Neural cell (in vitro differentiated cells): ENCODE data around the gene SDHB. TPM values are rescaled to one million over a fixed set of nuclear protein-coding genes. Genes with fewer than 3 reads are reported as not detected.

Source experiments
- H2AFZ ChIP-seq: fragments of 200-600, 300-800 bp; sonication (generic), shearing (Covaris generic); 2 replicates; pipeline ENCODE4 v1.6.0; 2014; ENCODE audit warnings: low read depth, mild to moderate bottlenecking, antibody characterized with exemption, low read length, moderate library complexity
- H3F3A ChIP-seq: fragments of 200-600 bp; shearing (Covaris generic); 2 replicates; pipeline ENCODE4 v1.6.1; 2016; ENCODE audit warnings: mild to moderate bottlenecking, moderate library complexity, mixed read lengths, antibody characterized with exemption, low read length; ENCODE audit not compliant: insufficient read depth, poor library complexity, severe bottlenecking
- H3K27ac ChIP-seq: fragments of 200-600, 300-800 bp; sonication (generic), shearing (Covaris generic); 2 replicates; pipeline ENCODE4 v1.5.1; 2014; ENCODE audit warnings: mild to moderate bottlenecking, low read length, moderate library complexity
- H3K27me3 ChIP-seq: fragments of 300-800, 200-600 bp; sonication (generic), shearing (Covaris generic); 2 replicates; pipeline ENCODE4 v1.6.0; 2014; ENCODE audit warnings: mild to moderate bottlenecking, low read depth, low read length, moderate library complexity; ENCODE audit not compliant: insufficient read depth
- H3K36me3 ChIP-seq: fragments of 300-800, 200-600 bp; sonication (generic), shearing (Covaris generic); 2 replicates; pipeline ENCODE4 v1.5.1; 2014; ENCODE audit warnings: mild to moderate bottlenecking, antibody characterized with exemption, low read length, moderate library complexity; ENCODE audit not compliant: insufficient read depth
- H3K4me2 ChIP-seq: fragments of 300-800, 200-600 bp; sonication (generic), shearing (Covaris generic); 2 replicates; pipeline ENCODE4 v1.6.0; 2014; ENCODE audit warnings: mild to moderate bottlenecking, low read length
- H3K4me3 ChIP-seq: fragments of 300-800, 200-600 bp; sonication (generic), shearing (Covaris generic); 2 replicates; pipeline ENCODE4 v1.5.1; 2014; ENCODE audit warnings: mild to moderate bottlenecking, low read length, moderate library complexity
- H3K79me2 ChIP-seq: fragments of 200-600 bp; shearing (Covaris generic); replicated peaks from 2 replicates; pipeline ENCODE4 v1.6.0; 2014; ENCODE audit warnings: mild to moderate bottlenecking, low read length, moderate library complexity; ENCODE audit not compliant: insufficient read depth
- H3K9ac ChIP-seq: fragments of 300-800, 200-600 bp; sonication (generic), shearing (Covaris generic); 2 replicates; pipeline ENCODE4 v1.6.1; 2016; ENCODE audit warnings: mild to moderate bottlenecking, low read length, mixed read lengths
- H3K9me2 ChIP-seq: fragments of 200-600 bp; shearing (Covaris generic); 2 replicates; pipeline ENCODE4 v1.6.1; 2016; ENCODE audit warnings: mild to moderate bottlenecking, low read length, mixed read lengths; ENCODE audit not compliant: insufficient read depth
- H3K9me3 ChIP-seq: fragments of 200-600, 300-800 bp; sonication (generic), shearing (Covaris generic); 2 replicates; pipeline ENCODE4 v1.6.1; 2016; ENCODE audit warnings: mild to moderate bottlenecking, mixed run types, low read length, moderate library complexity, mixed read lengths
- H4K20me1 ChIP-seq: fragments of 200-600 bp; shearing (Covaris generic); 2 replicates; pipeline ENCODE4 v1.6.1; 2016; ENCODE audit warnings: mild to moderate bottlenecking, mixed run types; ENCODE audit not compliant: insufficient read depth
- EP300 ChIP-seq: fragments of 450-650 bp; conservative IDR thresholded peaks from 2 replicates; pipeline ENCODE4 v1.6.1; 2014; ENCODE audit warnings: antibody characterized with exemption, mild to moderate bottlenecking, moderate library complexity; ENCODE audit not compliant: poor library complexity, severe bottlenecking
- EZH2 ChIP-seq: fragments of 200-600, 300-800 bp; shearing (Covaris generic), sonication (generic); IDR thresholded peaks from 2 replicates; pipeline ENCODE4 v1.6.1; 2014; ENCODE audit warnings: antibody characterized with exemption, low read length, borderline replicate concordance, mild to moderate bottlenecking; ENCODE audit not compliant: insufficient read depth, poor library complexity, severe bottlenecking
- MXI1 ChIP-seq: fragments of 450-650 bp; conservative IDR thresholded peaks from 2 replicates; pipeline ENCODE4 v1.6.1; 2014; ENCODE audit warnings: antibody characterized with exemption, mild to moderate bottlenecking; ENCODE audit not compliant: poor library complexity, severe bottlenecking
- POLR2AphosphoS5 ChIP-seq: IDR thresholded peaks from 2 replicates; pipeline ENCODE4 v1.6.1; 2012
- RAD21 ChIP-seq: fragments of 450-650 bp; conservative IDR thresholded peaks from 2 replicates; pipeline ENCODE4 v1.6.1; 2014; ENCODE audit warnings: antibody characterized with exemption, mild to moderate bottlenecking, moderate library complexity
- SMC3 ChIP-seq: fragments of 450-650 bp; conservative IDR thresholded peaks from 2 replicates; pipeline ENCODE4 v1.6.1; 2014; ENCODE audit warnings: antibody characterized with exemption, mild to moderate bottlenecking, moderate library complexity; ENCODE audit not compliant: poor library complexity
- TAF1 ChIP-seq: IDR thresholded peaks from 2 replicates; pipeline ENCODE4 v1.6.1; 2012; ENCODE audit warnings: low read depth
- polyA plus RNA-seq: library from polyadenylated mRNA; depleted of rRNA; stranded (reverse); fragments of >200 nt; gene quantifications from 2 replicates; pipeline ENCODE4 v1.2.3, GENCODE V29; 2014
- TF ChIP-seq, protein P1 (sequence below): IDR thresholded peaks from 2 replicates; pipeline ENCODE4 v1.6.1; 2012; ENCODE audit warnings: borderline replicate concordance
- TF ChIP-seq, protein P2 (sequence below): fragments of 450-650 bp; IDR thresholded peaks from 2 replicates; pipeline ENCODE4 v1.5.1; 2014; ENCODE audit warnings: antibody characterized with exemption, mild to moderate bottlenecking, moderate library complexity; ENCODE audit not compliant: poor library complexity, severe bottlenecking

SDHB gene
- polyA plus RNA-seq, 1 donor from 2014 or later, result 129 TPM

DNA sequence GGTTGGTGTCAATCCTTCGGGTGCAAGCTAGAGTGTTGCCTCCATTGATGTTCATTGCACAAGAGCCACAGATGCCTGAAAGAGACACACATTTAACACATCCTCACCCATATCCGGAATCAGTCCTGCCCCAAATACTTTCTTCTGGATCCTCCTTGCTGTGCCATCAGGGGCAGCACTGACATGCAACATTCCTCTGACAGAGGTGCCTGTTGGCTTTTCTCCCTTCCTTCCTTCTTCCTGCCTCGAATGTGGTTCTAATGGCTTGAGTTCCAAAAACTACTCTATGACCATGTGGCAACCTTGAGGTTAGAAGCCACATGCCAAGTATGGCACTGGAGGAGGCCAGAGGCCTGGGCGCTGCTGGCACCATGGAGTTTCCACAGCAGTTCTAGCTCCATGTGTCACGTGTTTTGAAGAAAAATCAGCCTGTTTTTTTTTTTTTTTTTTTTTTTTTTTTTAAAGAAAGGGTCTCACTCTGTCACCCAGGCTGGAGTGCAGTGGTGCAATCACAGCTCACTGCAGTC is 25.1 kb downstream of the SDHB start:
- Histone ChIP-seq H3K9me3 (no peaks in the 10 kb centered on the region), H3K36me3 (peaks cover 16% of the 10 kb centered on the region), H3K27ac (no peak overlapping the region), H3K27me3 (no peaks in the 10 kb centered on the region), H3K79me2 (no peaks in the 10 kb centered on the region), H3F3A (no peaks in the 10 kb centered on the region), H2AFZ (no peak overlapping the region), H3K9me2 (no peaks in the 10 kb centered on the region), H3K4me3 (no peak overlapping the region), H3K4me2 (no peak overlapping the region), H4K20me1 (no peaks in the 10 kb centered on the region), H3K9ac (no peak overlapping the region)
- TF ChIP-seq TAF1, result no peak
- TF ChIP-seq EZH2, result no peak
- TF ChIP-seq, protein P1, sequence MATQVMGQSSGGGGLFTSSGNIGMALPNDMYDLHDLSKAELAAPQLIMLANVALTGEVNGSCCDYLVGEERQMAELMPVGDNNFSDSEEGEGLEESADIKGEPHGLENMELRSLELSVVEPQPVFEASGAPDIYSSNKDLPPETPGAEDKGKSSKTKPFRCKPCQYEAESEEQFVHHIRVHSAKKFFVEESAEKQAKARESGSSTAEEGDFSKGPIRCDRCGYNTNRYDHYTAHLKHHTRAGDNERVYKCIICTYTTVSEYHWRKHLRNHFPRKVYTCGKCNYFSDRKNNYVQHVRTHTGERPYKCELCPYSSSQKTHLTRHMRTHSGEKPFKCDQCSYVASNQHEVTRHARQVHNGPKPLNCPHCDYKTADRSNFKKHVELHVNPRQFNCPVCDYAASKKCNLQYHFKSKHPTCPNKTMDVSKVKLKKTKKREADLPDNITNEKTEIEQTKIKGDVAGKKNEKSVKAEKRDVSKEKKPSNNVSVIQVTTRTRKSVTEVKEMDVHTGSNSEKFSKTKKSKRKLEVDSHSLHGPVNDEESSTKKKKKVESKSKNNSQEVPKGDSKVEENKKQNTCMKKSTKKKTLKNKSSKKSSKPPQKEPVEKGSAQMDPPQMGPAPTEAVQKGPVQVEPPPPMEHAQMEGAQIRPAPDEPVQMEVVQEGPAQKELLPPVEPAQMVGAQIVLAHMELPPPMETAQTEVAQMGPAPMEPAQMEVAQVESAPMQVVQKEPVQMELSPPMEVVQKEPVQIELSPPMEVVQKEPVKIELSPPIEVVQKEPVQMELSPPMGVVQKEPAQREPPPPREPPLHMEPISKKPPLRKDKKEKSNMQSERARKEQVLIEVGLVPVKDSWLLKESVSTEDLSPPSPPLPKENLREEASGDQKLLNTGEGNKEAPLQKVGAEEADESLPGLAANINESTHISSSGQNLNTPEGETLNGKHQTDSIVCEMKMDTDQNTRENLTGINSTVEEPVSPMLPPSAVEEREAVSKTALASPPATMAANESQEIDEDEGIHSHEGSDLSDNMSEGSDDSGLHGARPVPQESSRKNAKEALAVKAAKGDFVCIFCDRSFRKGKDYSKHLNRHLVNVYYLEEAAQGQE, result no peak
- no peak for TF ChIP-seq RAD21
- no peak for TF ChIP-seq MXI1
- TF ChIP-seq EP300, result no peak
- TF ChIP-seq SMC3, result no peak
- TF ChIP-seq, protein P2, sequence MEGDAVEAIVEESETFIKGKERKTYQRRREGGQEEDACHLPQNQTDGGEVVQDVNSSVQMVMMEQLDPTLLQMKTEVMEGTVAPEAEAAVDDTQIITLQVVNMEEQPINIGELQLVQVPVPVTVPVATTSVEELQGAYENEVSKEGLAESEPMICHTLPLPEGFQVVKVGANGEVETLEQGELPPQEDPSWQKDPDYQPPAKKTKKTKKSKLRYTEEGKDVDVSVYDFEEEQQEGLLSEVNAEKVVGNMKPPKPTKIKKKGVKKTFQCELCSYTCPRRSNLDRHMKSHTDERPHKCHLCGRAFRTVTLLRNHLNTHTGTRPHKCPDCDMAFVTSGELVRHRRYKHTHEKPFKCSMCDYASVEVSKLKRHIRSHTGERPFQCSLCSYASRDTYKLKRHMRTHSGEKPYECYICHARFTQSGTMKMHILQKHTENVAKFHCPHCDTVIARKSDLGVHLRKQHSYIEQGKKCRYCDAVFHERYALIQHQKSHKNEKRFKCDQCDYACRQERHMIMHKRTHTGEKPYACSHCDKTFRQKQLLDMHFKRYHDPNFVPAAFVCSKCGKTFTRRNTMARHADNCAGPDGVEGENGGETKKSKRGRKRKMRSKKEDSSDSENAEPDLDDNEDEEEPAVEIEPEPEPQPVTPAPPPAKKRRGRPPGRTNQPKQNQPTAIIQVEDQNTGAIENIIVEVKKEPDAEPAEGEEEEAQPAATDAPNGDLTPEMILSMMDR, result no peak
- no peak for TF ChIP-seq POLR2AphosphoS5

DNA sequence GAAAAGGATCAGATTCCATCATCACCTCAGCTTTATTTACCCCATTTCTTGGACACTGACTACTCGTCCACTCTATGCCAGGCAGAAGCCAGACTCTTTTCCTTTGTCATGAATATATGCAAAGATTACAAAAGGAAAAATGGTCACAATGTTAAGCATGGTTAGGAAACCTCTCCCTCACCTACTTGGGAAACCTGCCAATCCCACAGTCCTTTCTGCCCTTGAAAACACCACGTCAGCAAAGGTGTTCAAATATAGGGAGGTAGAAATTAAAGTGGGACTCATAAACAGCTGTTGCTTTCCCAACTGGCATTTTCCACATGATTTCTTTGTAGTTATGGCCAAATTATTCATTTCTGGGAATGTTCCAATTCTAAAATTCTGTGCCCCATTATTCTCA is 25.9 kb downstream of the SDHB start:
- H3K4me3 ChIP-seq, result no peak overlapping the region
- no peak overlapping the region for H3K9ac ChIP-seq
- H4K20me1 ChIP-seq, result no peaks in the 10 kb centered on the region
- TF ChIP-seq TAF1 (no peak), RAD21 (no peak), POLR2AphosphoS5 (no peak), EP300 (no peak), SMC3 (no peak), EZH2 (no peak), MXI1 (no peak)
- TF ChIP-seq, protein P2, result no peak
- TF ChIP-seq, protein P1, result no peak
- no peaks in the 10 kb centered on the region for H3K9me3 ChIP-seq
- H2AFZ ChIP-seq, result no peak overlapping the region
- H3K79me2 ChIP-seq, result no peaks in the 10 kb centered on the region
- H3K27ac ChIP-seq, result no peak overlapping the region
- H3K27me3 ChIP-seq, result no peaks in the 10 kb centered on the region
- H3F3A ChIP-seq, result no peaks in the 10 kb centered on the region
- peaks cover 19% of the 10 kb centered on the region for H3K36me3 ChIP-seq
- H3K4me2 ChIP-seq, result no peak overlapping the region
- no peaks in the 10 kb centered on the region for H3K9me2 ChIP-seq
